ENCODE results near the gene RBM20. TPM values are rescaled to one million over a fixed set of nuclear protein-coding genes. Genes with fewer than 3 reads are reported as not detected.

Gene RBM20
- total and polyA plus RNA-seq, 2 experiments from 2014 or later: 0.05 to 0.17 TPM

GRCh38 chr10:110772454-110773025 lies 128.4 kb downstream of the RBM20 start (continued):
- TF ChIP-seq, protein P1, sequence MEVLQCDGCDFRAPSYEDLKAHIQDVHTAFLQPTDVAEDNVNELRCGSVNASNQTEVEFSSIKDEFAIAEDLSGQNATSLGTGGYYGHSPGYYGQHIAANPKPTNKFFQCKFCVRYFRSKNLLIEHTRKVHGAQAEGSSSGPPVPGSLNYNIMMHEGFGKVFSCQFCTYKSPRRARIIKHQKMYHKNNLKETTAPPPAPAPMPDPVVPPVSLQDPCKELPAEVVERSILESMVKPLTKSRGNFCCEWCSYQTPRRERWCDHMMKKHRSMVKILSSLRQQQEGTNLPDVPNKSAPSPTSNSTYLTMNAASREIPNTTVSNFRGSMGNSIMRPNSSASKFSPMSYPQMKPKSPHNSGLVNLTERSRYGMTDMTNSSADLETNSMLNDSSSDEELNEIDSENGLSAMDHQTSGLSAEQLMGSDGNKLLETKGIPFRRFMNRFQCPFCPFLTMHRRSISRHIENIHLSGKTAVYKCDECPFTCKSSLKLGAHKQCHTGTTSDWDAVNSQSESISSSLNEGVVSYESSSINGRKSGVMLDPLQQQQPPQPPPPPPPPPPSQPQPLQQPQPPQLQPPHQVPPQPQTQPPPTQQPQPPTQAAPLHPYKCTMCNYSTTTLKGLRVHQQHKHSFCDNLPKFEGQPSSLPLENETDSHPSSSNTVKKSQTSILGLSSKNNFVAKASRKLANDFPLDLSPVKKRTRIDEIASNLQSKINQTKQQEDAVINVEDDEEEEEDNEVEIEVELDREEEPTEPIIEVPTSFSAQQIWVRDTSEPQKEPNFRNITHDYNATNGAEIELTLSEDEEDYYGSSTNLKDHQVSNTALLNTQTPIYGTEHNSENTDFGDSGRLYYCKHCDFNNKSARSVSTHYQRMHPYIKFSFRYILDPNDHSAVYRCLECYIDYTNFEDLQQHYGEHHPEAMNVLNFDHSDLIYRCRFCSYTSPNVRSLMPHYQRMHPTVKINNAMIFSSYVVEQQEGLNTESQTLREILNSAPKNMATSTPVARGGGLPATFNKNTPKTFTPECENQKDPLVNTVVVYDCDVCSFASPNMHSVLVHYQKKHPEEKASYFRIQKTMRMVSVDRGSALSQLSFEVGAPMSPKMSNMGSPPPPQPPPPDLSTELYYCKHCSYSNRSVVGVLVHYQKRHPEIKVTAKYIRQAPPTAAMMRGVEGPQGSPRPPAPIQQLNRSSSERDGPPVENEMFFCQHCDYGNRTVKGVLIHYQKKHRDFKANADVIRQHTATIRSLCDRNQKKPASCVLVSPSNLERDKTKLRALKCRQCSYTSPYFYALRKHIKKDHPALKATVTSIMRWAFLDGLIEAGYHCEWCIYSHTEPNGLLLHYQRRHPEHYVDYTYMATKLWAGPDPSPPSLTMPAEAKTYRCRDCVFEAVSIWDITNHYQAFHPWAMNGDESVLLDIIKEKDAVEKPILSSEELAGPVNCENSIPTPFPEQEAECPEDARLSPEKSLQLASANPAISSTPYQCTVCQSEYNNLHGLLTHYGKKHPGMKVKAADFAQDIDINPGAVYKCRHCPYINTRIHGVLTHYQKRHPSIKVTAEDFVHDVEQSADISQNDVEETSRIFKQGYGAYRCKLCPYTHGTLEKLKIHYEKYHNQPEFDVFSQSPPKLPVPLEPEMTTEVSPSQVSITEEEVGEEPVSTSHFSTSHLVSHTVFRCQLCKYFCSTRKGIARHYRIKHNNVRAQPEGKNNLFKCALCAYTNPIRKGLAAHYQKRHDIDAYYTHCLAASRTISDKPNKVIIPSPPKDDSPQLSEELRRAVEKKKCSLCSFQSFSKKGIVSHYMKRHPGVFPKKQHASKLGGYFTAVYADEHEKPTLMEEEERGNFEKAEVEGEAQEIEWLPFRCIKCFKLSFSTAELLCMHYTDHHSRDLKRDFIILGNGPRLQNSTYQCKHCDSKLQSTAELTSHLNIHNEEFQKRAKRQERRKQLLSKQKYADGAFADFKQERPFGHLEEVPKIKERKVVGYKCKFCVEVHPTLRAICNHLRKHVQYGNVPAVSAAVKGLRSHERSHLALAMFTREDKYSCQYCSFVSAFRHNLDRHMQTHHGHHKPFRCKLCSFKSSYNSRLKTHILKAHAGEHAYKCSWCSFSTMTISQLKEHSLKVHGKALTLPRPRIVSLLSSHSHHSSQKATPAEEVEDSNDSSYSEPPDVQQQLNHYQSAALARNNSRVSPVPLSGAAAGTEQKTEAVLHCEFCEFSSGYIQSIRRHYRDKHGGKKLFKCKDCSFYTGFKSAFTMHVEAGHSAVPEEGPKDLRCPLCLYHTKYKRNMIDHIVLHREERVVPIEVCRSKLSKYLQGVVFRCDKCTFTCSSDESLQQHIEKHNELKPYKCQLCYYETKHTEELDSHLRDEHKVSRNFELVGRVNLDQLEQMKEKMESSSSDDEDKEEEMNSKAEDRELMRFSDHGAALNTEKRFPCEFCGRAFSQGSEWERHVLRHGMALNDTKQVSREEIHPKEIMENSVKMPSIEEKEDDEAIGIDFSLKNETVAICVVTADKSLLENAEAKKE (CRISPR knock-in tag; IDR thresholded peaks at IDR 0.05): no peak

DNA sequence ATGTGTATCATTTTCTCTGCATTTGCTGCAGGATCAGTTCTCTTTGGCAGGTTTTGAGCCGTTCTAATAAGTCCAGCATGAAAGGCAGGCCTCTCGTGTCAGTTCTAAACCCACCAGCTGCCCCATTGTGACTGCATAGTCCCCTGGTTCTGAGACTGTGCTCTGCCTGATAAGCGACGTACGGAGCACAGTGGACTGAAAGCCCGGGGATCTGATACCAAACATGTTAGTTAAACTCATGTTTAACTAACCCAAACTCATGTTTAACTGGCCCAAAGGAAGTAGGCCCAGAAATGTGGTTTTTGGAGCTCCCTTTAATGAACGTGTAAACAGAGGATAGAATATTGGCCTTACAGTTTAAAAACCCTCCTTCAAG lies 129.5 kb downstream of the RBM20 start:
- H3K27ac Mint-ChIP-seq: no peak overlapping the region
- no peaks in the 10 kb centered on the region for H3K36me3 Mint-ChIP-seq (ENCODE audit: low read depth)
- no peak overlapping the region for H3K27ac ChIP-seq (ENCODE audit: low read depth)
- DNase-seq (ENCODE audit: low spot score) (no peak), ATAC-seq (no peak)
- peaks cover 4% of the 10 kb centered on the region for H3K27me3 Mint-ChIP-seq (ENCODE audit: insufficient read depth, low read depth, poor library complexity)
- no peak overlapping the region for H3K4me2 ChIP-seq
- TF ChIP-seq EZH2phosphoT487 (IDR thresholded peaks at IDR 0.05; ENCODE audit: unreplicated experiment) (no peak), ZNF114 (CRISPR knock-in tag; IDR thresholded peaks at IDR 0.05) (no peak)
- H4K20me1 ChIP-seq (replicated peaks; ENCODE audit: insufficient read depth): no peaks in the 10 kb centered on the region
- no peak overlapping the region for H2AFZ ChIP-seq
- H3K4me1 Mint-ChIP-seq: peaks cover 5% of the 10 kb centered on the region; the same call in 1 of the 3 replicates
- no peaks in the 10 kb centered on the region for H3F3A ChIP-seq (replicated peaks; ENCODE audit: low read depth)
- H3K9me3 Mint-ChIP-seq: no peaks in the 10 kb centered on the region
- H3K36me3 ChIP-seq (ENCODE audit: insufficient read depth): no peaks in the 10 kb centered on the region
- no peaks in the 10 kb centered on the region for H3K4me1 ChIP-seq (ENCODE audit: insufficient read depth)
- no peak overlapping the region for H3K4me3 ChIP-seq
- H3K79me2 ChIP-seq (replicated peaks; ENCODE audit: insufficient read depth): no peaks in the 10 kb centered on the region
- H3K27me3 ChIP-seq (ENCODE audit: insufficient read depth): no peaks in the 10 kb centered on the region
- no peak overlapping the region for H3K4me3 Mint-ChIP-seq
- 0 out of 2 replicates have a peak, but pooled peaks cover 5% of the 10 kb centered on the region for H3K9me2 ChIP-seq (ENCODE audit: insufficient read depth)

All from GM23338 (cell line).